GM12874 (cell line): ENCODE measurements around the gene RNU4-1.

Experiments used
- CTCF ChIP-seq: IDR thresholded peaks from 2 replicates; pipeline ENCODE4 v1.5.1; 2011; ENCODE audit warnings: low read depth, mild to moderate bottlenecking, control low read depth, low read length, moderate library complexity; ENCODE audit not compliant: insufficient read depth

RNU4-1 gene

GRCh38 chr12:120249266-120249874, 43.7 kb downstream of the RNU4-1 start:
- TF ChIP-seq CTCF: no peak

- no peak for TF ChIP-seq CTCF
These were observed 45.4 kb downstream of the RNU4-1 start for GRCh38 chr12:120247621-120248030.

GRCh38 chr12:120247183-120247582, 45.9 kb downstream of the RNU4-1 start:
- TF ChIP-seq CTCF: no peak
